ENCODE measurements around the gene TCERG1L.

TCERG1L gene

DNA sequence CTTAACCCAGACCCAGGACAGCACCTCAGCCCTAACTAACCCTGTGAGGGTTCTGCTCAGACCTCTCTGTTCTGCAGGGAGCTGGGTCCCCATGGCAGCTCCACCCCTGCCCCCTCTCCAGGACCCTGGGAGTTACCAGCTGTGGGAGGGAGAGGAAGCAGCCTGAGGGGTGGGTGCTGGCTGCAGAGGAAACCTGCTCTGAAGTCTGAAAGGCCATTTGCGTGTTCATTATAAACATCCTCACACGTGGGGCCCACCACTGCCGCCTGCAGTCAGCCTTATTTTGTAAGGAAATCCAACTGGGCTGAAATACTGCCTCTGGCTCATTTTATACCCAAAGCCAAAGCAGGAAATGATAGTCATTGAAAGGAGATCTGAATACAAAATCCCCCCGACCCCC lies 195.7 kb downstream of the TCERG1L start:
- no peak for TF ChIP-seq CTCF (IDR thresholded peaks at IDR 0.05)
- intact Hi-C loops (cut with DNase I; ENCODE audit: low total_unique reads): no loop called here
- Histone ChIP-seq H3K27me3 (no peaks in the 10 kb centered on the region), H3K36me3 (no peaks in the 10 kb centered on the region), H3K4me3 (no peak overlapping the region), H3K4me1 (no peaks in the 10 kb centered on the region), H3K9me3 (no peaks in the 10 kb centered on the region), H3K27ac (no peak overlapping the region)
- DNase-seq: no peak

DNA sequence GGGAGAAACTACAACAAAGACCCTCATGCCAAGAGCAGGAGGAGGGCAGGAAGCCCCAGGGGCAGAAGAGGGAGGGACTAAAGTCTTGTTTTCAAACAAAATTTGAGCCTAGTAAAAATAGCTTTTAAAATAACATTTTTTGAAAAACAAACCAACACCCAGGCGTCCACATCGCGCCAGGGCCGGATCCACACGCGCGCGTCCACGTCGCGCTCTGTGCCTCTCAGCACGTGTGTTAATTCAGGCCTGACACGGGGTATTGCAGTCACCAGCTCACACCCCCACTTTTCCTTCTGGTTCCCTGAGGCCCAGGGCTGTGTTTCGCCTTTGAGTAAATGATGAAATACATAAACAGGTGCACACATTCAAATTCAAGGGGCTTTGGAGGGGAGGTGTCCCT lies 196.2 kb downstream of the TCERG1L start:
- no peak for TF ChIP-seq CTCF (IDR thresholded peaks at IDR 0.05)
- H3K4me3 ChIP-seq: no peak overlapping the region
- H3K4me1 ChIP-seq: no peaks in the 10 kb centered on the region
- no peak for DNase-seq
- no peak overlapping the region for H3K27ac ChIP-seq
- intact Hi-C loops (cut with DNase I; ENCODE audit: low total_unique reads): no loop called here
- H3K27me3 ChIP-seq: no peaks in the 10 kb centered on the region
- no peaks in the 10 kb centered on the region for H3K36me3 ChIP-seq
- H3K9me3 ChIP-seq: no peaks in the 10 kb centered on the region

DNA sequence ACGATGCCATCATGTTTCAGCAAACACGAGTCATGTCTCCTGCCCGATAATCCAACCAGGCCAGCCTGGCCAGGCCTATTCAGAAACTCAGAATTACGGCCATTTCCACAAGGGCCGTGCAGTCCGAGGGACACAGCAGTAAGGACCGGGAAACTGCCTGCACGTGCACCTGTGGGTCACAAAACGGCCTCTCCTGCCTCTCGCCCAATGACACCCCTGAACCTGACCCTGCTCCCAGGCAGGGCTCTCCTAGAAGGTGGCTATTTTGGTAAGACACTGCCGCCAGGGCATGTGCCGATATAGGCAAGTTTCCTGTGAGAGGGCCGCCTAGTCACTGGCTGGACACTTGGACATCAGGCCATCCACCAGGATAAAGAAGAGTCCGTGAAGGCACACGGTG lies 196.7 kb downstream of the TCERG1L start:
- Histone ChIP-seq H3K4me3 (no peak overlapping the region), H3K9me3 (peaks cover 0 to 2% (median 0%) of the 10 kb centered on the region in 3 donors), H3K36me3 (no peaks in the 10 kb centered on the region), H3K27ac (no peak overlapping the region), H3K4me1 (no peaks in the 10 kb centered on the region), H3K27me3 (no peaks in the 10 kb centered on the region)
- TF ChIP-seq CTCF (IDR thresholded peaks at IDR 0.05): no peak
- DNase-seq: no peak
- intact Hi-C loops (cut with DNase I; ENCODE audit: low total_unique reads): no loop called here

- H3K36me3 ChIP-seq: no peaks in the 10 kb centered on the region
- no peak overlapping the region for H3K27ac ChIP-seq
- no peak overlapping the region for H3K4me3 ChIP-seq
- H3K9me3 ChIP-seq: peaks cover 0 to 4% (median 0%) of the 10 kb centered on the region in 3 donors
- H3K27me3 ChIP-seq: no peaks in the 10 kb centered on the region
- TF ChIP-seq CTCF (IDR thresholded peaks at IDR 0.05): no peak
- no peaks in the 10 kb centered on the region for H3K4me1 ChIP-seq
- intact Hi-C loops (cut with DNase I; ENCODE audit: low total_unique reads): no loop called here
- DNase-seq: no peak
These were observed 197.7 kb downstream of the TCERG1L start for GRCh38 chr10:131113709-131114291.

- H3K27ac ChIP-seq: no peak overlapping the region
- no peak for TF ChIP-seq CTCF (IDR thresholded peaks at IDR 0.05)
- no peaks in the 10 kb centered on the region for H3K27me3 ChIP-seq
- H3K4me1 ChIP-seq: no peaks in the 10 kb centered on the region
- no peak for DNase-seq
- H3K36me3 ChIP-seq: no peaks in the 10 kb centered on the region
- H3K9me3 ChIP-seq: peaks cover 0 to 4% (median 0%) of the 10 kb centered on the region in 3 donors
- intact Hi-C loops (cut with DNase I; ENCODE audit: low total_unique reads): no loop called here
- no peak overlapping the region for H3K4me3 ChIP-seq
These were observed 198.4 kb downstream of the TCERG1L start for GRCh38 chr10:131113165-131113564.

- Histone ChIP-seq H3K9me3 (peaks cover 0 to 4% (median 0%) of the 10 kb centered on the region in 3 donors), H3K4me1 (no peaks in the 10 kb centered on the region), H3K27ac (no peak overlapping the region), H3K4me3 (no peak overlapping the region), H3K27me3 (no peaks in the 10 kb centered on the region), H3K36me3 (no peaks in the 10 kb centered on the region)
- intact Hi-C loops (cut with DNase I; ENCODE audit: low total_unique reads): no loop called here
- DNase-seq: no peak
- TF ChIP-seq CTCF (IDR thresholded peaks at IDR 0.05): no peak
These were observed 198.8 kb downstream of the TCERG1L start for GRCh38 chr10:131112691-131113090.
